IMR-90 (cell line): ENCODE results near the gene GGPS1. TPM values are rescaled to one million over a fixed set of nuclear protein-coding genes. Genes with fewer than 3 reads are reported as not detected.

Experiments
- ATAC-seq: fragments of 200-7000 bp; cut with Tn5 transposase; 2 replicates; pipeline ENCODE4 v1.9.1; 2020; ENCODE audit warnings: low read depth, mild to moderate bottlenecking, moderate library complexity
- BruUV-seq: library from RNA; stranded (reverse); fragments of 400-500 nt; replicated peaks from 2 replicates; lab custom pipeline; 2021; lab: Mats Ljungman, UMichigan
- CTCF ChIA-PET: fragments of 300-600 bp; formaldehyde crosslinking; extraction: SDS; loops from one replicate; lab custom pipeline; 2021; ENCODE audit warnings: antibody characterized with exemption; lab: Yijun Ruan, JAX
- POLR2A ChIA-PET: fragments of 300-600 bp; sonication (Branson Sonifier 250); formaldehyde crosslinking; loops from one replicate; lab custom pipeline; 2022; ENCODE audit warnings: antibody characterized with exemption; ENCODE audit not compliant: unreplicated experiment; lab: Charles Lee
- DNase-seq: peaks from one replicate; pipeline ENCODE4 v3.0.0; 2013
- H2AFZ ChIP-seq: replicated peaks from 2 replicates; pipeline ENCODE3; 2013; ENCODE audit warnings: low read length, mild to moderate bottlenecking; ENCODE audit not compliant: poor library complexity
- H2AK5ac ChIP-seq: 2 replicates; pipeline ENCODE4 v1.6.1; 2013; ENCODE audit warnings: low read depth, low read length, inconsistent platforms
- H2AK9ac ChIP-seq: replicated peaks from 2 replicates; pipeline ENCODE3; 2013; ENCODE audit warnings: mild to moderate bottlenecking, low read depth, low read length, moderate library complexity; ENCODE audit not compliant: poor library complexity
- H2BK120ac ChIP-seq: 2 replicates; pipeline ENCODE4 v1.6.1; 2013; ENCODE audit warnings: low read depth, low read length, inconsistent platforms
- H2BK15ac ChIP-seq: 3 replicates; pipeline ENCODE4 v1.6.1; 2013; ENCODE audit warnings: low read depth, low read length, inconsistent platforms
- H2BK20ac ChIP-seq: 2 replicates; pipeline ENCODE4 v1.6.1; 2013; ENCODE audit warnings: low read depth, mild to moderate bottlenecking, inconsistent platforms, low read length, moderate library complexity
- H2BK5ac ChIP-seq: 2 replicates; pipeline ENCODE4 v1.6.1; 2013; ENCODE audit warnings: mild to moderate bottlenecking, low read depth, low read length, inconsistent platforms; ENCODE audit not compliant: poor library complexity, severe bottlenecking
- H3K14ac ChIP-seq: replicated peaks from 2 replicates; pipeline ENCODE4 v1.6.1; 2013; ENCODE audit warnings: low read depth, low read length, inconsistent platforms
- H3K18ac ChIP-seq: 2 replicates; pipeline ENCODE4 v1.6.1; 2013; ENCODE audit warnings: low read depth, low read length, control low read depth
- H3K23ac ChIP-seq: 2 replicates; pipeline ENCODE4 v1.6.1; 2013; ENCODE audit warnings: low read depth, low read length, inconsistent platforms
- H3K27ac ChIP-seq: 2 replicates; pipeline ENCODE4 v1.5.1; 2013; ENCODE audit warnings: mild to moderate bottlenecking, control low read depth, low read length; ENCODE audit not compliant: insufficient read depth
- H3K27me3 ChIP-seq: 2 replicates; pipeline ENCODE4 v1.6.1; 2013; ENCODE audit warnings: low read length; ENCODE audit not compliant: control insufficient read depth, insufficient read depth
- H3K36me3 ChIP-seq: 2 replicates; pipeline ENCODE4 v1.6.1; 2013; ENCODE audit warnings: low read length, mixed read lengths; ENCODE audit not compliant: control insufficient read depth, insufficient read depth
- H3K4ac ChIP-seq: 2 replicates; pipeline ENCODE4 v1.6.1; 2013; ENCODE audit warnings: low read depth, low read length, inconsistent platforms
- H3K4me1 ChIP-seq: 2 replicates; pipeline ENCODE4 v1.6.1; 2013; ENCODE audit warnings: low read length, mixed read lengths; ENCODE audit not compliant: control insufficient read depth, insufficient read depth
- H3K4me2 ChIP-seq: 2 replicates; pipeline ENCODE4 v1.6.1; 2013; ENCODE audit warnings: low read depth, mild to moderate bottlenecking, control low read depth, low read length, moderate library complexity
- H3K4me3 ChIP-seq: 2 replicates; pipeline ENCODE4 v1.5.1; 2013; ENCODE audit warnings: low read depth, mild to moderate bottlenecking, control low read depth, low read length, moderate library complexity; ENCODE audit not compliant: insufficient read depth
- H3K56ac ChIP-seq: 2 replicates; pipeline ENCODE4 v1.6.1; 2013; ENCODE audit warnings: low read length, inconsistent platforms; ENCODE audit not compliant: insufficient read depth; ENCODE audit errors: extremely low read depth
- H3K79me1 ChIP-seq, 2 experiments: 2 replicates each; pipeline ENCODE4 v1.6.1; 2013; ENCODE audit warnings: low read length in 2 of 2, inconsistent platforms in 1 of 2, low read depth in 1 of 2
- H3K9ac ChIP-seq: 2 replicates; pipeline ENCODE4 v1.6.1; 2013; ENCODE audit warnings: low read depth, low read length, control low read depth
- H3K9me1 ChIP-seq: 2 replicates; pipeline ENCODE4 v1.6.1; 2013; ENCODE audit warnings: low read length, inconsistent platforms; ENCODE audit not compliant: insufficient read depth
- H3K9me3 ChIP-seq: 2 replicates; pipeline ENCODE4 v1.6.1; 2013; ENCODE audit warnings: low read length; ENCODE audit not compliant: control insufficient read depth, insufficient read depth
- H4K20me1 ChIP-seq: 2 replicates; pipeline ENCODE4 v1.6.1; 2013; ENCODE audit warnings: low read length, inconsistent platforms; ENCODE audit not compliant: insufficient read depth
- H4K5ac ChIP-seq: 2 replicates; pipeline ENCODE4 v1.6.1; 2013; ENCODE audit warnings: mild to moderate bottlenecking, low read depth, low read length, control low read depth
- H4K8ac ChIP-seq, 2 experiments: 2 replicates each; pipeline ENCODE4 v1.6.1; 2013; ENCODE audit warnings: low read depth in 2 of 2, low read length in 2 of 2, control low read depth in 1 of 2, inconsistent platforms in 1 of 2
- H4K91ac ChIP-seq: 2 replicates; pipeline ENCODE4 v1.6.1; 2013; ENCODE audit warnings: low read depth, low read length, inconsistent platforms; ENCODE audit not compliant: insufficient read depth
- CEBPB ChIP-seq: IDR thresholded peaks from 2 replicates; pipeline ENCODE4 v1.6.1; 2012; ENCODE audit warnings: low read depth, low read length, improper control_type of control experiment
- CHD1 ChIP-seq: IDR thresholded peaks from 2 replicates; pipeline ENCODE4 v1.6.1; 2012; ENCODE audit warnings: low read depth, low read length, improper control_type of control experiment
- MAZ ChIP-seq: IDR thresholded peaks from 2 replicates; pipeline ENCODE4 v1.6.1; 2012; ENCODE audit warnings: low read depth, mild to moderate bottlenecking, low read length, improper control_type of control experiment, moderate library complexity, borderline replicate concordance
- RAD21 ChIP-seq: IDR thresholded peaks from 2 replicates; pipeline ENCODE4 v1.6.1; 2012; ENCODE audit warnings: low read length, improper control_type of control experiment
- RFX5 ChIP-seq: IDR thresholded peaks from 2 replicates; pipeline ENCODE4 v1.8.0; 2012; ENCODE audit warnings: low read depth, mild to moderate bottlenecking, low read length, moderate library complexity
- WGBS, 2 experiments: methylation state at CpG; one replicate each; pipeline versions ENCODE4 v1.1.5 to v1.1.7; 2013; ENCODE audit warnings: missing lambda C conversion rate in 2 of 2; ENCODE audit not compliant: insufficient read length in 1 of 2; ENCODE audit errors: extremely low coverage in 2 of 2; 5-methylcytosine and 5-hydroxymethylcytosine counted together
- dilution Hi-C: fragments of 300-500 bp; cut with HindIII; formaldehyde crosslinking; loops from one replicate; pipeline ENCODE4 v1.14.3; 2018; ENCODE audit warnings: low sequenced_read_pairs; ENCODE audit not compliant: unreplicated experiment
- in situ Hi-C: fragments of 300-500 bp; cut with MboI; formaldehyde crosslinking; loops from 3 replicates; pipeline ENCODE4 v1.14.3; 2019; ENCODE audit warnings: low sequenced_read_pairs, inconsistent platforms, mixed read lengths
- intact Hi-C: fragments of 100-400 bp; cut with micrococcal nuclease; formaldehyde crosslinking; loops from 2 replicates; pipeline ENCODE4 v1.10.0; 2022
- polyA plus RNA-seq, 3 experiments: library from polyadenylated mRNA; depleted of rRNA; stranded (reverse); fragments of >200 nt; gene quantifications; 2 replicates each; pipeline ENCODE4 v1.2.3, GENCODE V29; 2012; ENCODE audit warnings: low replicate concordance in 1 of 3
- total RNA-seq: library from RNA; depleted of rRNA; stranded (reverse); fragments of >200 nt; gene quantifications from 2 replicates; pipeline ENCODE4 v1.2.3, GENCODE V29; 2012

Gene GGPS1
- total and polyA plus RNA-seq, 2 of the 4 experiments (the other 2 are of a cell fraction) = 16.4 to 21.5 TPM

- Histone ChIP-seq H3K9me1 (peaks cover 3% of the 10 kb centered on the region; the same call in 1 of the 2 replicates), H3K56ac (no peak overlapping the region), H3K9ac (no peak overlapping the region), H3K4me1 (peaks cover 3% of the 10 kb centered on the region), H3K23ac (no peak overlapping the region), H4K20me1 (peaks cover 83% of the 10 kb centered on the region), H3K27ac (no peak overlapping the region), H3K4ac (no peak overlapping the region), H3K4me2 (no peak overlapping the region), H3K4me3 (no peak overlapping the region), H2AFZ (no peak overlapping the region), H4K5ac (no peak overlapping the region), H4K91ac (no peak overlapping the region), H3K36me3 (no peaks in the 10 kb centered on the region), H4K8ac (no peak overlapping the region), H2BK120ac (no peak overlapping the region), H3K27me3 (no peaks in the 10 kb centered on the region), H3K14ac (no peak overlapping the region), H3K9me3 (no peaks in the 10 kb centered on the region), H2AK5ac (no peak overlapping the region), H2BK15ac (no peak overlapping the region), H2AK9ac (no peak overlapping the region), H3K79me1 (peaks cover 6 to 59% of the 10 kb centered on the region in 2 experiments), H3K18ac (no peak overlapping the region), H2BK20ac (no peak overlapping the region), H2BK5ac (no peak overlapping the region)
- TF ChIP-seq RFX5 (no peak), CHD1 (no peak), RAD21 (no peak), CEBPB (no peak), MAZ (no peak)
- dilution Hi-C loops (no loop called here), intact Hi-C loops (no loop called here), in situ Hi-C loops (no loop called here)
- ChIA-PET CTCF (interaction anchor here (0.7 kb wide), 1 partner anchor 11 kb away, joined by 3 read pairs; no protein-coding TSS in a partner anchor), POLR2A (no interaction called here)
- no peak for DNase-seq
- 100% methylated on average over 2 of the region's 12 CpGs; no CpG with 5 or more reads in 1 of the 2 experiments for WGBS, 2 experiments
- BruUV-seq = no TSS peak
- no peak for ATAC-seq
Observed at GRCh38 chr1:235289859-235290739, 38.3 kb upstream of the GGPS1 start.
